PC-3 (cell line): Measurements from ENCODE around the gene LSR. TPM values are rescaled to one million over a fixed set of nuclear protein-coding genes. Genes with fewer than 3 reads are reported as not detected.

ENCODE experiments used
- ATAC-seq: fragments of 200-7000 bp; cut with Tn5 transposase; 2 replicates; pipeline ENCODE4 v1.9.1; 2020; ENCODE audit warnings: mild to moderate bottlenecking, moderate library complexity
- BruUV-seq: library from RNA; stranded (reverse); fragments of 400-500 nt; replicated peaks from 2 replicates; lab custom pipeline; 2021; lab: Mats Ljungman, UMichigan
- CTCF ChIA-PET: fragments of 300-600 bp; sonication (Branson Sonifier 250); formaldehyde crosslinking; loops from one replicate; lab custom pipeline; 2022; ENCODE audit warnings: antibody characterized with exemption; lab: Charles Lee
- POLR2A ChIA-PET: fragments of 300-600 bp; sonication (Branson Sonifier 250); formaldehyde crosslinking; loops from one replicate; lab custom pipeline; 2022; ENCODE audit warnings: antibody characterized with exemption; ENCODE audit not compliant: unreplicated experiment; lab: Charles Lee
- DNase-seq: peaks from one replicate; pipeline ENCODE4 v3.0.0-alpha.2; 2015
- H2AFZ ChIP-seq: fragments of 300-600 bp; sonication (generic); 2 replicates; pipeline ENCODE4 v1.6.0; 2016; ENCODE audit warnings: antibody characterized with exemption, low read length
- H3F3A ChIP-seq: fragments of 300-600 bp; sonication (generic); one replicate; pipeline ENCODE4 v1.6.0; 2017; ENCODE audit warnings: antibody characterized with exemption, low read length, control low read depth, mild to moderate bottlenecking; ENCODE audit not compliant: unreplicated experiment
- H3K27ac ChIP-seq: fragments of 300-600 bp; sonication (generic); 2 replicates; pipeline ENCODE4 v1.5.1; 2016; ENCODE audit warnings: mild to moderate bottlenecking, low read length
- H3K27me3 ChIP-seq: fragments of 300-600 bp; sonication (generic); 2 replicates; pipeline ENCODE4 v1.6.1; 2016; ENCODE audit warnings: low read length, mixed read lengths
- H3K36me3 ChIP-seq: fragments of 300-600 bp; sonication (generic); 2 replicates; pipeline ENCODE4 v1.6.1; 2016; ENCODE audit warnings: low read depth, mixed run types, low read length, mixed read lengths
- H3K4me1 ChIP-seq: fragments of 300-600 bp; sonication (generic); 2 replicates; pipeline ENCODE4 v1.5.1; 2016; ENCODE audit warnings: low read length; ENCODE audit not compliant: insufficient read depth
- H3K4me2 ChIP-seq: fragments of 300-600 bp; sonication (generic); 2 replicates; pipeline ENCODE4 v1.6.0; 2016; ENCODE audit warnings: low read length
- H3K4me3 ChIP-seq: fragments of 300-600 bp; sonication (generic); 2 replicates; pipeline ENCODE4 v1.5.1; 2016; ENCODE audit warnings: mild to moderate bottlenecking, low read length, mixed read lengths
- H3K79me2 ChIP-seq: fragments of 300-600 bp; sonication (generic); 2 replicates; pipeline ENCODE4 v1.6.1; 2017; ENCODE audit warnings: low read length, mixed read lengths
- H3K9ac ChIP-seq: fragments of 300-600 bp; sonication (generic); 2 replicates; pipeline ENCODE4 v1.6.0; 2016; ENCODE audit warnings: mild to moderate bottlenecking, low read length
- H3K9me2 ChIP-seq: fragments of 300-600 bp; sonication (generic); replicated peaks from 2 replicates; pipeline ENCODE4 v1.6.1; 2016; ENCODE audit warnings: mixed run types, low read length, mixed read lengths
- H3K9me3 ChIP-seq: fragments of 300-600 bp; sonication (generic); 2 replicates; pipeline ENCODE4 v1.6.1; 2016; ENCODE audit warnings: low read length, mixed read lengths
- H4K20me1 ChIP-seq: fragments of 300-600 bp; sonication (generic); 2 replicates; pipeline ENCODE4 v1.6.1; 2016; ENCODE audit warnings: low read length, mixed read lengths
- CTCF ChIP-seq: fragments of 300-600 bp; sonication (generic); conservative IDR thresholded peaks from 2 replicates; pipeline ENCODE4 v1.5.1; 2017; ENCODE audit warnings: antibody characterized with exemption, low read depth, mild to moderate bottlenecking, low read length
- EZH2 ChIP-seq: fragments of 300-600 bp; sonication (generic); IDR thresholded peaks from one replicate; pipeline ENCODE4 v1.6.1; 2017; ENCODE audit warnings: antibody characterized with exemption, mild to moderate bottlenecking, low read length; ENCODE audit not compliant: unreplicated experiment
- EZH2phosphoT487 ChIP-seq: fragments of 300-600 bp; sonication (generic); IDR thresholded peaks from 2 replicates; pipeline ENCODE4 v1.6.1; 2018; ENCODE audit warnings: mild to moderate bottlenecking, antibody characterized with exemption, low read length, borderline replicate concordance
- intact Hi-C: fragments of 100-400 bp; cut with micrococcal nuclease; formaldehyde crosslinking; loops from 2 replicates; pipeline ENCODE4 v1.9.0; 2023
- total RNA-seq: library from RNA; depleted of rRNA; stranded (reverse); fragments of >200 nt; gene quantifications from 2 replicates; pipeline ENCODE4 v1.2.3, GENCODE V29; 2014

LSR gene
- total RNA-seq, 1 experiment from 2014 or later, result 91.0 TPM

GRCh38 chr19:35291916-35292315, 43.1 kb downstream of the LSR start, which contains the start of gene MAG:
MAG (plus strand) TSS chr19:35292161; CDS start chr19:35295409, 3,248 bp downstream.
- Histone ChIP-seq H3K36me3 (no peaks in the 10 kb centered on the region), H3K27me3 (peaks cover 3% of the 10 kb centered on the region; the same call in 1 of the 2 replicates), H3F3A (no peaks in the 10 kb centered on the region), H3K4me1 (peaks cover 7% of the 10 kb centered on the region; the same call in 1 of the 2 replicates), H3K4me3 (no peak within 1 kb of the TSS), H3K79me2 (no peaks in the 10 kb centered on the region), H3K9me2 (no peaks in the 10 kb centered on the region), H3K9me3 (no peaks in the 10 kb centered on the region), H3K27ac (no peak within 1 kb of the TSS), H3K9ac (no peak within 1 kb of the TSS), H3K4me2 (no peak within 1 kb of the TSS), H2AFZ (no peak within 1 kb of the TSS), H4K20me1 (no peaks in the 10 kb centered on the region)
- POLR2A ChIA-PET, result no interaction called here
- CTCF ChIA-PET, result no interaction called here
- DNase-seq (no peak), ATAC-seq (no peak)
- TF ChIP-seq CTCF (no peak), EZH2phosphoT487 (no peak), EZH2 (no peak)
- BruUV-seq, result no TSS peak
- intact Hi-C loops, result no loop called here

DNA sequence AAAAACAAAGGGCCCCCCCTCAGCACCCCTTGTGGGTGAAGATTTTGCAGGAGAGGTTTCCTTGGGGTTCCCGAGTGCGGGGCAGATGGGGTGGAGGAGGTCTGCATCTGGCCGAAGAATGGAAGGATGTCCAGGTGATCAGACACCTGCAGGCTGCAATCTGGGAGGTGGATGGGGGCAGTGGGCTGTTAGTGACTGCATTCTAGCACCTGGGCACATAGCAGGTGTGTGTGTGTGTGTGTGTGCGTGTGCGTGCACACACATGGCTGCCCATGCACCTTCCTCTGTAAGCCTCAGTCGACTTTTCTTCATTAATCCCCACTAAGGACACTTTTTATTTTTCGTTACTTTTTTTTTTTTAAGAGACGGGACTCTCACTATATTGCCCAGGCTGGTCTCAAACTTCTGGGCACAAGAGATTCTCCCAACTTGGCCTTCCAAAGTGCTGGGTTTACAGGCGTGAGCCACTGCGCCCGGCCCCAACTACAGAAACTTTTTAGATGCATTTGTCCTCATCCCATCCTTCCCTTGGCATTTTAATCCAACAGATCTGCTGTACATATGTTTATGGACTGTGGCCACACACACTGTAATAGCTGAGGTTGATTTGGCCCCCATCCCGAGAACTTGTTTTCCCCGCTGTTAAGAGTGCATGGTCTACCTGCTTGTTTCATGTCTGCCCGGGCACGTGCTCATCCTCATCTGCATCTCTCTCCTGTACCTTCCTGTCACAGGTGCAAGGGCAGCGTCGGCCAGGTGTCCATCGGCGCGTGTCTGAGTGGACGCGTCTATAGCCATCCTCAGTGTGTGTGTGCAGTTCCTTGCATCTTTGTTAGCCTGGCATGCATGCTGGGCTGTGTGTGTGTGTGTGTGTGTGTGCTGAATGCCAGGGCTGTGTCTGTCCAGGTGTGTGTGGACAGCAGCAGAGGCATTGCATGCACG, 43.9 kb downstream of the LSR start:
- Histone ChIP-seq H3K27me3 (peaks cover 3% of the 10 kb centered on the region; the same call in 1 of the 2 replicates), H3K9ac (no peak overlapping the region), H3K4me1 (peaks cover 7% of the 10 kb centered on the region; the same call in 1 of the 2 replicates), H3K4me3 (no peak overlapping the region), H3K27ac (no peak overlapping the region), H2AFZ (no peak overlapping the region), H3K4me2 (no peak overlapping the region), H3K9me2 (no peaks in the 10 kb centered on the region), H4K20me1 (no peaks in the 10 kb centered on the region), H3K79me2 (no peaks in the 10 kb centered on the region), H3K36me3 (no peaks in the 10 kb centered on the region), H3F3A (no peaks in the 10 kb centered on the region), H3K9me3 (no peaks in the 10 kb centered on the region)
- intact Hi-C loops, result no loop called here
- DNase-seq (no peak), ATAC-seq (no peak)
- no TSS peak for BruUV-seq
- ChIA-PET CTCF (no interaction called here), POLR2A (no interaction called here)
- TF ChIP-seq CTCF (no peak), EZH2 (no peak), EZH2phosphoT487 (no peak)

- H3K9me2 ChIP-seq, result no peaks in the 10 kb centered on the region
- ChIA-PET CTCF (no interaction called here), POLR2A (no interaction called here)
- no TSS peak for BruUV-seq
- H3K79me2 ChIP-seq, result no peaks in the 10 kb centered on the region
- H3F3A ChIP-seq, result no peaks in the 10 kb centered on the region
- H3K27ac ChIP-seq, result no peak overlapping the region
- intact Hi-C loops, result no loop called here
- DNase-seq, result no peak
- H3K36me3 ChIP-seq, result no peaks in the 10 kb centered on the region
- H3K4me2 ChIP-seq, result no peak overlapping the region
- no peak for ATAC-seq
- H3K4me3 ChIP-seq, result no peak overlapping the region
- H2AFZ ChIP-seq, result no peak overlapping the region
- H3K9me3 ChIP-seq, result no peaks in the 10 kb centered on the region
- TF ChIP-seq EZH2 (no peak), CTCF (no peak), EZH2phosphoT487 (no peak)
- H3K27me3 ChIP-seq, result peaks cover 3% of the 10 kb centered on the region; the same call in 1 of the 2 replicates
- peaks cover 7% of the 10 kb centered on the region; the same call in 1 of the 2 replicates for H3K4me1 ChIP-seq
- no peaks in the 10 kb centered on the region for H4K20me1 ChIP-seq
- no peak overlapping the region for H3K9ac ChIP-seq
These were observed 44.5 kb downstream of the LSR start for GRCh38 chr19:35293363-35293739.
